ENCODE results near the gene SCYL1.

The SCYL1 gene

DNA sequence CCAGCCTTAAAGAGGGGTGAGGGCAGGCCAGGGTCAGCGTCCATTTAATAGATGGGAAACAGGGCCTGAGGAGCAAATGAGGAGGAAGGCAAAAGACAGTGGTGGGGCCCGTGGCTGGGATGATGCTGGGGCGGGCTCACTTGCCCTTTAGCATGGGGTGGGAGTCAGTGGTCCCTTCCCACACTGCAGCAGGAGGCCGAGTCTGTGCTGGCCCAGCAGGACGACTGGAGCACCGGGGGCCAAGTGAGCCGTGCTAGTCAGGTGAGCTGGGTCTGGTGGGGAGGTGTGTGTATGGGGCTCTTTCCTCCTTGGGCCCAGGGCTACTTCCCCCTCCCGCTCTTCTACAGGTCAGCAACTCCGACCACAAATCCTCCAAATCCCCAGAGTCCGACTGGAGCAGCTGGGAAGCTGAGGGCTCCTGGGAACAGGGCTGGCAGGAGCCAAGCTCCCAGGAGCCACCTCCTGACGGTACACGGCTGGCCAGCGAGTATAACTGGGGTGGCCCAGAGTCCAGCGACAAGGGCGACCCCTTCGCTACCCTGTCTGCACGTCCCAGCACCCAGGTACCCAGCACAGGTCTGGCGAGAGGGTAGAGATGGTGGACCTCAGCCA lies 12.8 kb downstream of the SCYL1 start:
- FAIRE-seq, result no peak

- FAIRE-seq, result no peak
These were observed 13.5 kb downstream of the SCYL1 start for GRCh38 chr11:65538232-65538914.

DNA sequence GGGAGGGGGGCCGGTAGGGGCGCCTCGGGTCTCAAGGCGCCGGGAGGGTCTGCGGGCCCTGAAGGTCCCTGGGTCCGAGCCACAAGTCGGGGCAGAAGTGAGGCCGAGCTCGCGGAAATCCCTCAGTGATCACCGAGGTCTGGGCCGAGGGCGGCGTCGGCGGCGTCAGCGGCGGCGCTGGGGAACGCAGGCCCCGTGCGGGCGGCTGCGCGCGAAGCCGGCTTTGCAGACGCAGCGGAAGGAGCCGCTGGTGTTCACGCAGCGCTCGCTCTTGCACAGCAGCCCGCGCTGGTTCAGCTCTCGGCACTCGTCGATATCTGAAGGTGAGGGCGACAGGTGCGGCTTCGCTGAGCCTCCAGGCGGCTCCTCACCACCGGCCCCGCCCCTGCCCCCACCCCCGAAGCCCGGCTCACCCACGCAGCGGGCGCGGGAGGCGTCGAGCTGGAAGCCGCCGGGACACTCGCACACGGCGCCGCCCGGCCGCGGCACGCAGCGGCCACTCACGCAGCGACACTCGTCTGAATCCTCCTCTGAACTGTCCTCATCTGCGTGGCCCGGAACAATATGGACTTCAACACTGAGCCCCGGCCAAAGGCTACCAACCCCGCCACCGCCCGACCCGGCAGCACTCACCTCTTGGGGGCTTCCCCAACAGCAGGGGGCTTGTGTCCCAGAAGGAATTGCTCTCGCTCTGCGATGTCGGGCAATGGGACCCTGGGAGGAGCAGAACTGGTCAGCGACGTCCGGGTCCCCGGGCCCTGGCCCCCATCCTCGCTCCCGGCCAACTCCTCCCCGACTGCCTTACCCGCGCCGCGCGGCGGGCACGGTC lies 14.2 kb downstream of the SCYL1 start:
- FAIRE-seq, result no peak

DNA sequence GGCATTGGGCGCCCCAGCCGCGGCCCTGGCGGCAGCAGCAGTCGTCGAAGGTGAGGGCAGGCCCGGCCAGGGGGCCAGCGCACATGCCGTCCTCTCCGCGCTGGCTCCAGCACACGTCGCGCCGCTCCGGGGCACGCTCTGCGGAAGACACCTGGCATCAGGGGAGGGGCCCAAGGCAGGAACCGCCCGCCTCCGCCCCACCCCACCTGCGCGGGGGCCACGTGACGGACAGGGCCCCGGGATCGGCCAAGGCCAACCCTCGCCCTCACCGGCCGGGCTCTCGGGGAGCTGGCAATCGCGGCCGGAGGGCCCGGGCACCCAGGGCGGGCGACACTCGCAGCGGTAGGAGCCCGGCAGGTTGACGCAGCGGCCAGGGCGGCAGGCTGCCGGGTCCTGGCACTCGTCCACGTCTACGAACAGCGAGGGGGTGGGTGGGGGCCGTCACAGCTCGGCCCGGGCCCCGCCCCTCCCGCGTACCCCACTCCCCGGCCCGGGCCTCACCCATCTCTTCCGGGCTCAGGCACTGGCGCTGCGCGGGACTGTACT lies 14.9 kb downstream of the SCYL1 start:
- FAIRE-seq, result no peak

GRCh38 chr11:65540290-65541092 lies 15.6 kb downstream of the SCYL1 start:
- no peak for FAIRE-seq

GRCh38 chr11:65541093-65541982 lies 16.5 kb downstream of the SCYL1 start:
- FAIRE-seq, result no peak

- no peak for FAIRE-seq
These were observed 18.0 kb downstream of the SCYL1 start for GRCh38 chr11:65542738-65543390.

DNA sequence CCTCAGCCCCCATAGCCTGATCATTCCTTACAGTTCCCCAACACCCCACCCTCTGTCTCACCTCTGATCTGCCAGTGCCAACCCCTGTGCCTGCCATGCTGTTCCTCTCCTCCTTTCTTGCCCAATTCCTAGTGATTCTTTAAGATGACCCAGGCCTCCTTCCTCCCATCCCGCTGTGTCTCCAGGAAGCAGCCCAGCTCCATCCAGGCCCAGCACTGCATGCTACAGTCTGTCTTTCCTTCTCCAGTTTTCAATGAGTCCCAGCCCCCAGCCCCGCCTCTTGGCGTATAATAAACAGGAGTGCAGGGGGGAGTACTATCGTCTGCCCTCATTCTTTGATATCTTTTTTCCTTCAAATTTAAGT lies 21.0 kb downstream of the SCYL1 start:
- FAIRE-seq, result no peak

- FAIRE-seq, result no peak
These were observed 21.5 kb downstream of the SCYL1 start for GRCh38 chr11:65546217-65546958.

DNA sequence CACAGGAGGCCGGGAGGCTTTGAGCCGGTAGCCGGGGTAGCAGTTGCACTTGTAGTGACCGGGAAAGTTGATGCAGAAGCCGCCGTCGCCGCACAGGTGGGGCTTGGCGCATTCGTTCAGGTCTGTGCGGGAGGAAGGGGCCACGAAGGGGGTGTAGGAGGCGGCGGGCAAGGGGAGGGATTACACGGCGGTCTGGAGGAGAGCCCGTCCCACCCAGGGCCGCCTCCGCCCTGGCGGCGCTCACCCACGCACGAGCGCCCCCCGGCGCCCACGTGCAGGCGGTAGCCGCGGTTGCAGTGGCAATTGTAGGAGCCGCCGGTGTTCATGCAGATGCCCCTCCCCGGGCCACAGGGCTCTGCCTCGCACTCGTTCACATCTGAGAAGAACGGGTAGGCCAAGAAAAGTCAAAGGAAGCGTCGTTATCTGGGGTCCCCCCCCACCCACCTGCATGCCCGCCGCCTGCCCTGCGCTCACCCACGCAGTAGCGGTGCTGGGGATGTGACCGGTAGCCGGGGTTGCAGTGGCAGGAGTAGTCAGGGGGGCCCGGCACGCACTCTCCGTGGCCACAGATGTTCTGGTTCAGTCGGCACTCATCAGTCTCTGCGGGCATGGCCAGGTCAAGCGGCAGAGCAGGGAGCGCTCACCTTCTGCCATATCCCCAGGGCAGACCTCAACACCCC lies 22.7 kb downstream of the SCYL1 start:
- FAIRE-seq, result no peak

- FAIRE-seq, result no peak
These were observed 23.5 kb downstream of the SCYL1 start for GRCh38 chr11:65548395-65548794.

DNA sequence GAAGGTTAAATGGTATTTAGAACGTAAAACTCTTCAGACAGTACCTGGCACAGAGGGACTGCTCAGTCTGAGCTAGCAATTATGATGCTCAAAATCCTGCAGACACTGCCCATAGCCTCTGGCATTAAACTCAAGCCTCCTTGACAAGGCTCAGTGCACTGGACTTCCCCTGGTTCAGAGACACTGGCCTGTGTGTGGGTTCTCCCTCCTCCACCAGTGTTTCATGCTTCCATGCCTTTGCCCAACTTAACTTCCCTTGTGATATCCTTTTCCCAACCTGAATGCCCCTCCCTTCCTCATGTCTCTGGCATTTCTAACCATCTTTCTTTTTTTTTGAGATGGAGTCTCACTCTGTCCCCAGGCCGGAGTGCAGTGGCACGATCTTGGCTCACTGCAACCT lies 24.2 kb downstream of the SCYL1 start:
- no peak for FAIRE-seq

DNA sequence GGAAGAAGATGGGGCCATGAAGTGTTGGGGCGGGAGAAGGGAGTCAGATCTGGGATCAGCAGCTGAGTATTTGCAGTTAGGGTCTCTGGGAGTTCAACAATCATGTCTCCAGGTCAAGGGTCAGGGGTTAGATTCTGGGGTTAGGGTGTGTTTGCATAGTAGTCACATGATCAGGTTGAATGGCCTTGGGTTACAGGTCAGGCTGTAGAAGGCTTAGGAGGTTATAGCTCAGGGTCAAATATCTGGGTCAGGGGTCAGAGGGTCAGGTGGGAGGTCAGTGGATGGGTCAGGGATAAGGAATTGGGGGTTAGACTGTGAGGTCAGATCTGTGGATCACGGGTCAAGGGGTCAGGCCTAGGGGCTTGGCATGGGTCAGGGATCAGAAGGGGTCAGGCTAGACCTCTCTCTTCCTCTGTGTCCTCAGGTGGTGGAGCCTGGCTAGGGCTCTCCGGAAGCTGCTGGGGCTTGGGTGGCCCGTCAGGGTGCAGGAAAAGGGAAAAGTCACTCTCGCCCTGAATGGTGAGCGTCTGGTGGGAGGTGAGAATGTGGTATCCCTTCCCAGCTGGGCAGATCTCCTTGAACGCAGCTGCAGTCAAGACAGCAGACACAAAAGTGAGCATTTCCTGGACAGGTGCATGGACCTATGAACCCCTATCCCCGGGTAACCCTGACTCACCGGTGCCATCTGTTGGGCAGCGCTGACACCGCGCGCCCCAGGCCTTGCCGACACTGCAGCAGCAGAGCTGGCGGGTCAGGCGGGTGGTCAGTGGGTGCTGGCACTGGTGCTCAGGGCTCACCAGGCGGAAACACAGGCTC lies 26.9 kb downstream of the SCYL1 start:
- FAIRE-seq, result no peak

GRCh38 chr11:65552388-65552951 lies 27.6 kb downstream of the SCYL1 start:
- no peak for FAIRE-seq

DNA sequence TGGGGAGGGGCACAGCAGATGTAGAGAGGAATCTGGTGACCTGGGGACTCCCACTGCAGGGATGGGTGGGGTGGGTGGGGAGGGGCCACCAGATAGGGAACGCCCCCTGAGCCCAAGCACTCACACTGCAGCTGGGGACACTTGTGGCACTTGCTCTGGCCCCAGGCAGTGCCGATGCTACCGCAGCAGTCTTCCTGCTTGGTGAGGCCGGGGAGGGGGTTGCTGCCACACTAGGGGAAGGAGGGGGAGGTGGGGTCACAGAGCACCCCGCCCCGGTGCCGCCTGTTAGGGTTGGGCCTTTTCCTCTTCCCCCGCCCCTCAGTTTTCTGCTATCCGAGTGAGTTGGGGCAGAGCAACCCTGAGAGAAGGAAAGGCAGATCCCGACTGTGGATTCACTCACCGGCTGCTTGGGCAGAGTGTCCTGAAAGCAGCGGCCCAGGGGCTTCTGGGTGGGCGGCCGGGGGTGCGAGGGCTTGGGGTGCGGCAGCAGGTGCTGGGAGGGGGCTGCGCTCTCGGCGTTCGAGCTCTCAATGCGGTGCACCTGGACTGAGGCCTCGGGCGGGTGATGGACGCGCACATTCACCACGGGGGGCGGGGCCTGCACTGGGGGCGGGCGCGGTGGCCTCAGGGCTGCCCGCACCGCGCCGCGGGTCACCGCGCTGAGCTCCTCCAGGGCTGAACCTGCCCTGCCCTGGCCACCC lies 28.6 kb downstream of the SCYL1 start:
- no peak for FAIRE-seq

DNA sequence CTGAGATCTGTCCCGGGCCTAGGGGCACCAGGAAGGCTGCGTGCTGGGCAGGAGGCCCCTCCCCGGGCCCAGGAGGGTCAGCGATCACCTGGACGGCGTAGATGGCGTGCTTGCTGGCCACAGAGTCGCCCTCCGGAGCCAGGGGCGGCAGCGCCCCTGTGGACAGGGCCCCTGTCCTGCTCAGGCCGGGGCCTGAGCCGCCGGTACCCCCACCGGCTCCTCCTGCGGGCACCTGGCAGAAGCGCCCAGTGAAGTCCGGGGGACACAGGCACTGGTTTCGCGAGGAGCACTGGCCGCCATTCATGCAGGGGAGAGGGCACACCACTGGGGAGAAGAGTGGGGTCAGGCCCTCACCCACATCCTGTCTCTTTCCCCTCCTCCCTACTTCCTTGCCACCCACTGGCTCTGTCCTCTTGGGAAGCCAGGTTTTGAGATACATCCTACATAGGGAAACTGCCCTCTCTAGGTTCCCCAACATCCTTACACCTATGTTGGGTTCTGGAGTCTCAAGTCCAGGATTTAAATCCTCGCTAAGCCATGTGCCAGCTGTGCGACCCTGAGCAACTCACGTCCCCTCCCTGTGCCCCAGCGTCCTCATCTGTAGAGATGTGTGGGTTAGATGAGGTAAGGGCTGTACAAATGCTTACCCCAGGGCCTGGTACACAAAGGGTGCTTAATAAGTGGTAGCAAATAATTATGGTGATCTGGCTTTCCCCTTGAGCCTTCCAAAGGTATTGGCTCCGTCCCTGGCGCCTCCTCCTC lies 29.4 kb downstream of the SCYL1 start:
- FAIRE-seq, result no peak

GRCh38 chr11:65554842-65555430 lies 30.1 kb downstream of the SCYL1 start:
- FAIRE-seq, result no peak
